Progenitor cell of endocrine pancreas (in vitro differentiated cells): Measurements from ENCODE around the gene ITPK1. TPM values are rescaled to one million over a fixed set of nuclear protein-coding genes. Genes with fewer than 3 reads are reported as not detected.

Source experiments
- DNase-seq: peaks from one replicate; pipeline ENCODE4 v3.0.0; 2021; ENCODE audit warnings: low spot score; ENCODE audit not compliant: unreplicated experiment
- H3K27ac Mint-ChIP-seq: 2 replicates; pipeline ENCODE4 v1.8.0; 2021; ENCODE audit warnings: mild to moderate bottlenecking, moderate library complexity, mixed read lengths
- H3K27me3 Mint-ChIP-seq: 2 replicates; pipeline ENCODE4 v1.8.0; 2021; ENCODE audit warnings: mixed read lengths
- H3K36me3 Mint-ChIP-seq: 2 replicates; pipeline ENCODE4 v1.8.0; 2022; ENCODE audit warnings: mixed read lengths; ENCODE audit not compliant: insufficient read depth
- H3K4me1 Mint-ChIP-seq: 2 replicates; pipeline ENCODE4 v1.8.0; 2021; ENCODE audit warnings: low read depth, mixed read lengths
- H3K4me3 Mint-ChIP-seq: 2 replicates; pipeline ENCODE4 v1.8.0; 2021; ENCODE audit warnings: low read depth, mild to moderate bottlenecking, moderate library complexity, mixed read lengths
- H3K9me3 Mint-ChIP-seq: 2 replicates; pipeline ENCODE4 v1.8.0; 2021; ENCODE audit warnings: low read depth, mixed read lengths
- CTCF ChIP-seq: fragments of 200-600 bp; sonication (generic); IDR thresholded peaks from one replicate; pipeline ENCODE4 v1.5.0; 2021; ENCODE audit warnings: antibody characterized with exemption, mild to moderate bottlenecking; ENCODE audit not compliant: unreplicated experiment
- total RNA-seq: library from RNA; stranded (reverse); gene quantifications from 2 replicates; pipeline ENCODE4 v1.2.1, GENCODE V29; 2021

ITPK1 gene
- total RNA-seq, 1 donor from 2014 or later: 72.0 TPM

GRCh38 chr14:93061380-93062012 lies 54.2 kb downstream of the ITPK1 start:
- H3K27me3 Mint-ChIP-seq: no peaks in the 10 kb centered on the region
- peaks cover 12% of the 10 kb centered on the region for H3K4me1 Mint-ChIP-seq
- no peak overlapping the region for H3K4me3 Mint-ChIP-seq
- TF ChIP-seq CTCF: no peak
- no peak for DNase-seq
- H3K36me3 Mint-ChIP-seq: no peaks in the 10 kb centered on the region
- peak overlapping the region; percentile 33 for H3K27ac Mint-ChIP-seq
- H3K9me3 Mint-ChIP-seq: no peaks in the 10 kb centered on the region

GRCh38 chr14:93060841-93061240 lies 54.9 kb downstream of the ITPK1 start:
- no peaks in the 10 kb centered on the region for H3K27me3 Mint-ChIP-seq
- H3K4me1 Mint-ChIP-seq: peaks cover 14% of the 10 kb centered on the region
- peak overlapping the region; percentile 33 for H3K27ac Mint-ChIP-seq
- H3K9me3 Mint-ChIP-seq: no peaks in the 10 kb centered on the region
- TF ChIP-seq CTCF: no peak
- H3K4me3 Mint-ChIP-seq: no peak overlapping the region
- H3K36me3 Mint-ChIP-seq: no peaks in the 10 kb centered on the region
- no peak for DNase-seq

GRCh38 chr14:93059917-93060545 lies 55.7 kb downstream of the ITPK1 start:
- Mint-ChIP-seq H3K9me3 (no peaks in the 10 kb centered on the region), H3K27ac (peak overlapping the region; percentile 42), H3K27me3 (no peaks in the 10 kb centered on the region), H3K36me3 (no peaks in the 10 kb centered on the region), H3K4me1 (peaks cover 14% of the 10 kb centered on the region), H3K4me3 (no peak overlapping the region)
- no peak for DNase-seq
- TF ChIP-seq CTCF: no peak

GRCh38 chr14:93059260-93059659 lies 56.5 kb downstream of the ITPK1 start:
- no peak overlapping the region for H3K4me3 Mint-ChIP-seq
- no peak for DNase-seq
- no peaks in the 10 kb centered on the region for H3K9me3 Mint-ChIP-seq
- no peak overlapping the region for H3K27ac Mint-ChIP-seq
- H3K4me1 Mint-ChIP-seq: peaks cover 14% of the 10 kb centered on the region
- H3K36me3 Mint-ChIP-seq: no peaks in the 10 kb centered on the region
- no peaks in the 10 kb centered on the region for H3K27me3 Mint-ChIP-seq
- no peak for TF ChIP-seq CTCF

GRCh38 chr14:93057586-93058280 lies 58.0 kb downstream of the ITPK1 start:
- H3K27me3 Mint-ChIP-seq: no peaks in the 10 kb centered on the region
- no peaks in the 10 kb centered on the region for H3K36me3 Mint-ChIP-seq

More at GRCh38 chr14:93057586-93058280, 58.0 kb downstream of the ITPK1 start:
- DNase-seq: no peak
- Mint-ChIP-seq H3K9me3 (no peaks in the 10 kb centered on the region), H3K4me1 (peaks cover 14% of the 10 kb centered on the region), H3K27ac (peak overlapping the region; percentile 13), H3K4me3 (no peak overlapping the region)
- TF ChIP-seq CTCF: no peak
